ENCODE results near the gene APOF. TPM values are rescaled to one million over a fixed set of nuclear protein-coding genes. Genes with fewer than 3 reads are reported as not detected.

APOF gene
- total RNA-seq, 1 donor from 2014 or later = not detected

GRCh38 chr12:56398324-56398723 lies 35.7 kb upstream of the APOF start:
- TF ChIP-seq CTCF (IDR thresholded peaks at IDR 0.05; ENCODE audit: insufficient read depth, low read length, severe bottlenecking) = no peak
- no peaks in the 10 kb centered on the region for H3K36me3 ChIP-seq (ENCODE audit: control insufficient read depth, insufficient read depth, low read length)
- FAIRE-seq (no peak), DNase-seq (ENCODE audit: low read depth) (no peak)
- no peaks in the 10 kb centered on the region for H3K27me3 ChIP-seq (ENCODE audit: control insufficient read depth, insufficient read depth, low read length)
- H3K4me3 ChIP-seq (ENCODE audit: low read depth, low read length) = no peak overlapping the region

DNA sequence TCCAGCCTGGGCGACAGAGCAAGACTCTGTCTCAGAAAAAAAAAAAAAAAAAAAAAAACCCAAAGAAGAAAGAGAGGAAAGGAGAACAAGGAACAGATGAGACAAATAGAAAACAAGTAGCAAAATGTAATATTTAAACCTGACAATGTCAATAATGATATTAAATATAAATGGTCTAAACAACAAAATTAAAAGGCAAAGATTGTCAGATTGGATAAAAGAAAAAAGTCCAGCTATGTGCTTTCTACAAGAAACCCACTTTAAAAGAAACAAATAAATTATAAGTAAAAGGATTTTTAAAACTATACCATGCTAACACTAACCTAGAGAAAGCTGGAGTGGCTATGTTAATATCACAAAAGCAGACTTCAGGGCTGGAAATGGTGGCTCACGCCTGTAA lies 29.7 kb upstream of the APOF start:
- FAIRE-seq (no peak), DNase-seq (ENCODE audit: low read depth) (no peak)
- Histone ChIP-seq H3K4me3 (ENCODE audit: low read depth, low read length) (no peak overlapping the region), H3K36me3 (ENCODE audit: control insufficient read depth, insufficient read depth, low read length) (no peaks in the 10 kb centered on the region), H3K27me3 (ENCODE audit: control insufficient read depth, insufficient read depth, low read length) (no peaks in the 10 kb centered on the region)
- TF ChIP-seq CTCF (IDR thresholded peaks at IDR 0.05; ENCODE audit: insufficient read depth, low read length, severe bottlenecking) = no peak

- no peak for DNase-seq (ENCODE audit: low read depth)
- no peak for TF ChIP-seq CTCF (IDR thresholded peaks at IDR 0.05; ENCODE audit: insufficient read depth, low read length, severe bottlenecking)
- FAIRE-seq = no peak
These were observed 29.1 kb upstream of the APOF start for GRCh38 chr12:56391721-56392120.

GRCh38 chr12:56389412-56389811 lies 26.8 kb upstream of the APOF start:
- Histone ChIP-seq H3K4me3 (ENCODE audit: low read depth, low read length) (no peak overlapping the region), H3K36me3 (ENCODE audit: control insufficient read depth, insufficient read depth, low read length) (no peaks in the 10 kb centered on the region), H3K27me3 (ENCODE audit: control insufficient read depth, insufficient read depth, low read length) (no peaks in the 10 kb centered on the region)
- FAIRE-seq (no peak), DNase-seq (ENCODE audit: low read depth) (no peak)
- TF ChIP-seq CTCF (IDR thresholded peaks at IDR 0.05; ENCODE audit: insufficient read depth, low read length, severe bottlenecking) = no peak

More at GRCh38 chr12:56391721-56392120, 29.1 kb upstream of the APOF start:
- no peaks in the 10 kb centered on the region for H3K27me3 ChIP-seq (ENCODE audit: control insufficient read depth, insufficient read depth, low read length)
- H3K36me3 ChIP-seq (ENCODE audit: control insufficient read depth, insufficient read depth, low read length) = no peaks in the 10 kb centered on the region
- H3K4me3 ChIP-seq (ENCODE audit: low read depth, low read length) = no peak overlapping the region

GRCh38 chr12:56387152-56387736 lies 24.6 kb upstream of the APOF start:
- DNase-seq (ENCODE audit: low read depth) (no peak), FAIRE-seq (no peak)
- Histone ChIP-seq H3K27me3 (ENCODE audit: control insufficient read depth, insufficient read depth, low read length) (no peaks in the 10 kb centered on the region), H3K4me3 (ENCODE audit: low read depth, low read length) (no peak overlapping the region), H3K36me3 (ENCODE audit: control insufficient read depth, insufficient read depth, low read length) (no peaks in the 10 kb centered on the region)
- no peak for TF ChIP-seq CTCF (IDR thresholded peaks at IDR 0.05; ENCODE audit: insufficient read depth, low read length, severe bottlenecking)

- no peaks in the 10 kb centered on the region for H3K36me3 ChIP-seq (ENCODE audit: control insufficient read depth, insufficient read depth, low read length)
- no peaks in the 10 kb centered on the region for H3K27me3 ChIP-seq (ENCODE audit: control insufficient read depth, insufficient read depth, low read length)
- H3K4me3 ChIP-seq (ENCODE audit: low read depth, low read length) = no peak overlapping the region
- DNase-seq (ENCODE audit: low read depth) (peak; percentile 20), FAIRE-seq (no peak)
- no peak for TF ChIP-seq CTCF (IDR thresholded peaks at IDR 0.05; ENCODE audit: insufficient read depth, low read length, severe bottlenecking)
These were observed 23.2 kb upstream of the APOF start for GRCh38 chr12:56385873-56386272.
